Osteocyte (in vitro differentiated cells): ENCODE data around the gene ME3. TPM values are rescaled to one million over a fixed set of nuclear protein-coding genes. Genes with fewer than 3 reads are reported as not detected.

Experiments used
- DNase-seq: peaks from one replicate; pipeline ENCODE4 v3.0.0; 2021; ENCODE audit warnings: mixed read lengths; ENCODE audit not compliant: unreplicated experiment; ENCODE audit errors: extremely low spot score
- H3K27ac Mint-ChIP-seq: one replicate; pipeline ENCODE4 v1.8.0; 2021; ENCODE audit warnings: mild to moderate bottlenecking, mixed read lengths; ENCODE audit not compliant: unreplicated experiment
- H3K27me3 Mint-ChIP-seq: one replicate; pipeline ENCODE4 v1.8.0; 2021; ENCODE audit warnings: mixed read lengths; ENCODE audit not compliant: unreplicated experiment
- H3K36me3 Mint-ChIP-seq: one replicate; pipeline ENCODE4 v1.8.0; 2021; ENCODE audit warnings: mixed read lengths; ENCODE audit not compliant: unreplicated experiment
- H3K4me1 Mint-ChIP-seq: one replicate; pipeline ENCODE4 v1.8.0; 2021; ENCODE audit warnings: mixed read lengths; ENCODE audit not compliant: unreplicated experiment
- H3K4me3 Mint-ChIP-seq: one replicate; pipeline ENCODE4 v1.8.0; 2021; ENCODE audit warnings: mild to moderate bottlenecking, moderate library complexity, mixed read lengths; ENCODE audit not compliant: unreplicated experiment
- H3K9me3 Mint-ChIP-seq: one replicate; pipeline ENCODE4 v1.8.0; 2021; ENCODE audit warnings: mixed read lengths; ENCODE audit not compliant: unreplicated experiment
- total RNA-seq: library from RNA; stranded (reverse); gene quantifications from 2 replicates; pipeline ENCODE4 v1.2.1, GENCODE V29; 2021
- TF ChIP-seq, protein P1 (sequence below): fragments of 200-600 bp; sonication (generic); IDR thresholded peaks from 2 replicates; pipeline ENCODE4 v1.5.0; 2021; ENCODE audit warnings: antibody characterized with exemption, mild to moderate bottlenecking, moderate library complexity

The ME3 gene
- total RNA-seq, 1 donor from 2014 or later = 19.5 TPM

DNA sequence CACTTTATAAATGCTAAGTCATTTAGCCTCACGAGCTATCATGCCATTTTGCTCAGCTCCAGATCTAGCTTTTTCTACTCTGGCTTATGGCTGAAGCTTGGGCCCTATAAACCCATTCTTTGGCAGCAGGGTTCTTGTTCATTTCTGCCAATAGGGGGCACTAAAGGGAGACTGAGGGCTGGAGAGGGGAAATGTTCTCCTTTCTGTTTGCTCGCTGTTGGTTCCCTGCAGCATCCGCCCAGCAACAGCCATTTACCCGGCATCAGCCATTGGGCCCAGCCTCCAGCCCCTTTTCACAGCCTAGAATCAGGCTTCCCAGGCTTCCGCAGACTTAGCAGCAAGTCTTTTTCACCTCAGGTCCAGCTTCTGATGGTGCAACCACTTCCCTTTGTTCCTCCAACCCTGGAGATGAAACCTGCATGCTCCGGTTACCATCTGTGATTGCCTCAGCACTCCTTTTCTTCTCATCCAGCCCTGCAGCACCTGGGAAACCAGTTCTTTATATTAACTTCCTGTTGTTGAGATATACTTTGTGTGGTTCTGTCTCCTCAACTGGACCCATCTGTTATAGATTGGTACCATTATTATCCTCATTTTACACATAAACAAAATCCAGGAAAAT lies 4.2 kb upstream of the ME3 start:
- Mint-ChIP-seq H3K4me3 (no peak overlapping the region), H3K27ac (no peak overlapping the region), H3K9me3 (no peaks in the 10 kb centered on the region), H3K36me3 (no peaks in the 10 kb centered on the region), H3K4me1 (peaks cover 37% of the 10 kb centered on the region), H3K27me3 (no peaks in the 10 kb centered on the region)
- TF ChIP-seq, protein P1, sequence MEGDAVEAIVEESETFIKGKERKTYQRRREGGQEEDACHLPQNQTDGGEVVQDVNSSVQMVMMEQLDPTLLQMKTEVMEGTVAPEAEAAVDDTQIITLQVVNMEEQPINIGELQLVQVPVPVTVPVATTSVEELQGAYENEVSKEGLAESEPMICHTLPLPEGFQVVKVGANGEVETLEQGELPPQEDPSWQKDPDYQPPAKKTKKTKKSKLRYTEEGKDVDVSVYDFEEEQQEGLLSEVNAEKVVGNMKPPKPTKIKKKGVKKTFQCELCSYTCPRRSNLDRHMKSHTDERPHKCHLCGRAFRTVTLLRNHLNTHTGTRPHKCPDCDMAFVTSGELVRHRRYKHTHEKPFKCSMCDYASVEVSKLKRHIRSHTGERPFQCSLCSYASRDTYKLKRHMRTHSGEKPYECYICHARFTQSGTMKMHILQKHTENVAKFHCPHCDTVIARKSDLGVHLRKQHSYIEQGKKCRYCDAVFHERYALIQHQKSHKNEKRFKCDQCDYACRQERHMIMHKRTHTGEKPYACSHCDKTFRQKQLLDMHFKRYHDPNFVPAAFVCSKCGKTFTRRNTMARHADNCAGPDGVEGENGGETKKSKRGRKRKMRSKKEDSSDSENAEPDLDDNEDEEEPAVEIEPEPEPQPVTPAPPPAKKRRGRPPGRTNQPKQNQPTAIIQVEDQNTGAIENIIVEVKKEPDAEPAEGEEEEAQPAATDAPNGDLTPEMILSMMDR = peak; percentile 32
- no peak for DNase-seq

DNA sequence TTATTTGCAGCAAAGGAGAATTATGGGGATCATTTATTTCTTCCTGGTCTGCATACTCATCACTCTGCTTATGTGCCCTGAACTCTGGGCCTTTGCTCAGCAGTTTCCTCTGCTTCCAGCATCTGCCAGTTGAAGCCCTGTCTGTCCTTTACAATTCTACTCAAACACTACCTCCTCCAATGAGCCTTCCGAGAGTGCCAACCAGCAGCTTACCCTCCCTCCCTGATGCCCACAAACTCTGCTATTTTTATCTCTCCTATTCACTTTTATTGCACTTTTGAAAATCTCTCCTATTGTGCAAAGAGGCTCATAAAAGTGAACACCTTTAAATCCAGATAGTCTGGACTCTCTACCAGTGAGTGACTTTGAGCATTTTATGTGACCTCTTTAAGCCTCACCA lies 3.6 kb upstream of the ME3 start:
- no peak for DNase-seq
- H3K27ac Mint-ChIP-seq = no peak overlapping the region
- no peak overlapping the region for H3K4me3 Mint-ChIP-seq
- H3K36me3 Mint-ChIP-seq = no peaks in the 10 kb centered on the region
- no peaks in the 10 kb centered on the region for H3K9me3 Mint-ChIP-seq
- H3K4me1 Mint-ChIP-seq = peaks cover 43% of the 10 kb centered on the region
- TF ChIP-seq, protein P1 = no peak
- no peaks in the 10 kb centered on the region for H3K27me3 Mint-ChIP-seq

DNA sequence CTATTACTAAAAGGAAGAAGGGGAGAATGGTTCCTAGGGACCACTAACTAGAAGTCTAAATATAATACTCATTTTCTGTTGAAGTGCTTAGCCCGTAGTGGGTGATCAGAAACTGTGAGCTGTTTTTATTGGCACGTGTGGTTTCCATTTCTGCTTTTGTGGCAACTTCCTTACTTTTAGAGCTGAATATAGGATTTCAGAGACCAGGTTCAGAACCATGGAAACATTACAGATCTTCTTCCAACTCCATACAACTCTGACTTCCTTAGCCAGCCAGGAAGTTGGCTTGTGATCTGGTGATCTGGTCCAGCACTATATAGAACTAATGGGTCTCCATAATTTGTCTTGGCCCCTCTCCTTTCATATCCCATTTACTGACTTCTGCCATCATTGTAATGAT lies 2.6 kb upstream of the ME3 start:
- Mint-ChIP-seq H3K27me3 (no peaks in the 10 kb centered on the region), H3K27ac (peak overlapping the region; percentile 73), H3K4me3 (no peak overlapping the region), H3K9me3 (no peaks in the 10 kb centered on the region), H3K36me3 (no peaks in the 10 kb centered on the region), H3K4me1 (peaks cover 53% of the 10 kb centered on the region)
- TF ChIP-seq, protein P1 = no peak
- DNase-seq = no peak

DNA sequence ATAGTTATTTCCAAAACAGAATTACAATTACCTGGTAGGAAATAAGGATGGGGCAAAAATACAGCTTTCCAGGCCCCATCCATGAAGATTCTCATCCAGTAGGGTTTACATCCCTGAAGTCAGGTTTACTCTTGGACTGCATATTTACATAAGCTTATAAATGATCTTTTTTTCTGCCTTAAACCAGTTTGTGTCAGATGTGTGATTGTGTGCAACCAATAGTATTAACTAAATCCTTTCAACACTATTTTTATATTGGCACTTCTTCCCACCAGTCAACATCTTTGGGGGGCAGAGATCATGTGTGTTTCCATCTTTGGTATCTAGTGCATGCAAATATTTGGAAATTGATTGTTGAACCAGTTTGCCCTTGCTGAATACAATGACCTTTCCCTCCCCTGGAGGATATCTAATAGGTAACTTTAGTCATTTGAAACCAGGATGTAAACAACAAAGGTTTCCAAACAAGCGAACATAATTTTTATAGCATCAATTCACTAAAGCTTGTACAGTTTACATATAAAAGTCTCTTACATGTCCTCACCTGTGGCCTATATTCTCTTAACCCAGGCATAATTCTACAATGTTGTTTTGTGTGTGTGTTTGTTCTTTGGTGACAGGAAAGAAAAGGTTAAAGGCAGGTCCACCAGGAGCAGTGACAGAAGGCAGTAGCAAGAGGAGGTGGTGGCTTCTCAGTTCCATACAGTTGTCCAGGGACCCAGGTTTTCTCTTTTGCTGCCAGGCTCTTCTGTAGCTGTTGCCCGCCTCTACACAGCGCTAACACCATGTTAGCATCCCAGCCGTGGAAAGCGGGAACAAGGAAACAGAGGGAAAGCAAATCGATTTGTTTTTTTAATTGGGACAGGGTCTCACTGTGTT lies 1.7 kb upstream of the ME3 start:
- no peaks in the 10 kb centered on the region for H3K27me3 Mint-ChIP-seq
- H3K4me3 Mint-ChIP-seq = no peak overlapping the region
- DNase-seq = no peak
- TF ChIP-seq, protein P1 = no peak
- H3K4me1 Mint-ChIP-seq = peaks cover 62% of the 10 kb centered on the region
- peak overlapping the region; percentile 73 for H3K27ac Mint-ChIP-seq
- H3K36me3 Mint-ChIP-seq = peaks cover 1% of the 10 kb centered on the region
- no peaks in the 10 kb centered on the region for H3K9me3 Mint-ChIP-seq

DNA sequence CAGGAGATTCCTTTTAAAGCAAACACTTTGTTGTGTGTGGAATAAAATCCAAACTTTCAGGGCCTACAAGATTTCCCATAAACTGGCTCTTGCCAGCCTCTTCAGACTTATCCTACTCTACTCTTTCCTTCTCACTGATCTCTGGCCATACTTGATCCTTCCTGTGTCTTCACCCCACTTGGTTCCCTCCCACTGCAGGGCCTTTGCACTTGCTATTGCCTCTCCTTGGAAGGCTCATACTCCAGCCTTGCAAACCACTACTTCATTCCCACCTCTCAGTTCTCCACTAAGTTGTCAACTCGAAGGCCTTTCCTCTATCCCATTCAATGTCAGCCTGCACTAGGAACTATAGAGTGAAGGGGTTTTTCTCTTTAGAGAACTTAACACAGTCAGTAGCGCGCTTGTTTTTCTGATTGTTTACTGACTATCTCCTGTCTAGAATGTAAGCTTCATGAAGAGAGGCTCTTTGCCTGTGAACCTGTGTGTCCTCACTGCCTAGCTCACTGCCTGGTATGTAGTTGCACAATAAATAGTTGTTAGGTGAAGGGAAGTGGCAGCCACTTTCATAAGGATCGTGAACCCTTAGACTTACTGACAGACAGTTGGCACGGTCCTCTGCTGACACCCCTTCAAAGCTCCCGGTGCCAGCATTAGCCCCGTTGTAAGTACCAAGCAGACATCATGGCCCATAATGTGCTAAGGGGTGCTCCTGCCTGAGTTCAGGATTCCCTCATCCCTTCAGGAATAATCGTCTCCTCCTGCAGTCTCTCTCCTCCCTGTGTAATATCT lies 833 bp upstream of the ME3 start:
- Mint-ChIP-seq H3K27ac (peak overlapping the region; percentile 87), H3K4me3 (peak overlapping the region; percentile 59), H3K36me3 (peaks cover 9% of the 10 kb centered on the region), H3K4me1 (peaks cover 56% of the 10 kb centered on the region), H3K9me3 (no peaks in the 10 kb centered on the region), H3K27me3 (no peaks in the 10 kb centered on the region)
- TF ChIP-seq, protein P1 = no peak
- DNase-seq = no peak
